ENCODE measurements around the gene ZBTB20.

DNA sequence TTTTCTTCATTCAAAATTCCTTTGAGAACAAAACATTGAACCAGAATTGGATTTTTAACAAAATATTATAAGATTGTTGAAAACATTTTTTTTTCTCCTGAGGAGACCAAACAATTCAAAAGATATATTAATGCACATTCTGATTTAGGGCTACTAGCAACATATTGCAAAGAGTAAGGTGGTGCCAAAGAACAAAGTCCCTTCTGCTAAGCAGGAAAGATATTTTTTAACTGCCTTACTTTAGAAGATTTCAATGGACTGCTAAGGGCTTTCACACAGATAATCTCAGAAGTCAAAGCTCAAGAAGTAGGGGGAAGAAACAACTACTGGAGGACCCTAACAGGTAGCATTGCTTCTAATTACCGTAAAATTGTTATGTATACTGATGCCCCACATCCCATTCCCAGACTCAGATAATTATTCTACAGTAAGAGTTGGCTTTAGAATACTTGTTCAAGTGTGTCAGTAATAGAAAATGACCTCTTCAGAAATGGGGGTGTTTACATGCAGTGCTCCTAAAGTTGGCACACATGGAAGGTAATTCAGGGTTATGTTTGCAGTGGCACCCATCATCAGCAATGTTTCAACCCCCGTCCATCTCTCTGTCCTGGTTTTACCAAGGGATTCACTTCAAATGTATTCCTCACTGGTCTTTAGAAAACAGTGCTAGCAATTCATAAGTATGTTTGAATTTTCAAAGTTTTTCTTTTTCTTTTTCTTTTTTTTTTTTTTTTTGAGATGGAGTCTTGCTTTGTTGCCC lies 354.7 kb downstream of the ZBTB20 start:
- TF ChIP-seq, protein P1, sequence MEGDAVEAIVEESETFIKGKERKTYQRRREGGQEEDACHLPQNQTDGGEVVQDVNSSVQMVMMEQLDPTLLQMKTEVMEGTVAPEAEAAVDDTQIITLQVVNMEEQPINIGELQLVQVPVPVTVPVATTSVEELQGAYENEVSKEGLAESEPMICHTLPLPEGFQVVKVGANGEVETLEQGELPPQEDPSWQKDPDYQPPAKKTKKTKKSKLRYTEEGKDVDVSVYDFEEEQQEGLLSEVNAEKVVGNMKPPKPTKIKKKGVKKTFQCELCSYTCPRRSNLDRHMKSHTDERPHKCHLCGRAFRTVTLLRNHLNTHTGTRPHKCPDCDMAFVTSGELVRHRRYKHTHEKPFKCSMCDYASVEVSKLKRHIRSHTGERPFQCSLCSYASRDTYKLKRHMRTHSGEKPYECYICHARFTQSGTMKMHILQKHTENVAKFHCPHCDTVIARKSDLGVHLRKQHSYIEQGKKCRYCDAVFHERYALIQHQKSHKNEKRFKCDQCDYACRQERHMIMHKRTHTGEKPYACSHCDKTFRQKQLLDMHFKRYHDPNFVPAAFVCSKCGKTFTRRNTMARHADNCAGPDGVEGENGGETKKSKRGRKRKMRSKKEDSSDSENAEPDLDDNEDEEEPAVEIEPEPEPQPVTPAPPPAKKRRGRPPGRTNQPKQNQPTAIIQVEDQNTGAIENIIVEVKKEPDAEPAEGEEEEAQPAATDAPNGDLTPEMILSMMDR (IDR thresholded peaks at IDR 0.05; ENCODE audit: poor library complexity, severe bottlenecking), result no peak
- TF ChIP-seq, protein P2, sequence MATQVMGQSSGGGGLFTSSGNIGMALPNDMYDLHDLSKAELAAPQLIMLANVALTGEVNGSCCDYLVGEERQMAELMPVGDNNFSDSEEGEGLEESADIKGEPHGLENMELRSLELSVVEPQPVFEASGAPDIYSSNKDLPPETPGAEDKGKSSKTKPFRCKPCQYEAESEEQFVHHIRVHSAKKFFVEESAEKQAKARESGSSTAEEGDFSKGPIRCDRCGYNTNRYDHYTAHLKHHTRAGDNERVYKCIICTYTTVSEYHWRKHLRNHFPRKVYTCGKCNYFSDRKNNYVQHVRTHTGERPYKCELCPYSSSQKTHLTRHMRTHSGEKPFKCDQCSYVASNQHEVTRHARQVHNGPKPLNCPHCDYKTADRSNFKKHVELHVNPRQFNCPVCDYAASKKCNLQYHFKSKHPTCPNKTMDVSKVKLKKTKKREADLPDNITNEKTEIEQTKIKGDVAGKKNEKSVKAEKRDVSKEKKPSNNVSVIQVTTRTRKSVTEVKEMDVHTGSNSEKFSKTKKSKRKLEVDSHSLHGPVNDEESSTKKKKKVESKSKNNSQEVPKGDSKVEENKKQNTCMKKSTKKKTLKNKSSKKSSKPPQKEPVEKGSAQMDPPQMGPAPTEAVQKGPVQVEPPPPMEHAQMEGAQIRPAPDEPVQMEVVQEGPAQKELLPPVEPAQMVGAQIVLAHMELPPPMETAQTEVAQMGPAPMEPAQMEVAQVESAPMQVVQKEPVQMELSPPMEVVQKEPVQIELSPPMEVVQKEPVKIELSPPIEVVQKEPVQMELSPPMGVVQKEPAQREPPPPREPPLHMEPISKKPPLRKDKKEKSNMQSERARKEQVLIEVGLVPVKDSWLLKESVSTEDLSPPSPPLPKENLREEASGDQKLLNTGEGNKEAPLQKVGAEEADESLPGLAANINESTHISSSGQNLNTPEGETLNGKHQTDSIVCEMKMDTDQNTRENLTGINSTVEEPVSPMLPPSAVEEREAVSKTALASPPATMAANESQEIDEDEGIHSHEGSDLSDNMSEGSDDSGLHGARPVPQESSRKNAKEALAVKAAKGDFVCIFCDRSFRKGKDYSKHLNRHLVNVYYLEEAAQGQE (IDR thresholded peaks at IDR 0.05; ENCODE audit: borderline replicate concordance), result no peak
- no peak for TF ChIP-seq EP300 (conservative IDR thresholded peaks at IDR 0.05; ENCODE audit: poor library complexity, severe bottlenecking)
- no peak for TF ChIP-seq SMC3 (conservative IDR thresholded peaks at IDR 0.05; ENCODE audit: poor library complexity)
- no peak for TF ChIP-seq POLR2AphosphoS5 (IDR thresholded peaks at IDR 0.05)
- TF ChIP-seq RAD21 (conservative IDR thresholded peaks at IDR 0.05), result no peak
- no peak for TF ChIP-seq EZH2 (IDR thresholded peaks at IDR 0.05; ENCODE audit: borderline replicate concordance, insufficient read depth, low read length, poor library complexity, severe bottlenecking)
- no peak for TF ChIP-seq TAF1 (IDR thresholded peaks at IDR 0.05; ENCODE audit: low read depth)
- no peak for TF ChIP-seq MXI1 (conservative IDR thresholded peaks at IDR 0.05; ENCODE audit: poor library complexity, severe bottlenecking)

All from neural cell (in vitro differentiated cells).